ENCODE results near the gene DYNLT1. TPM values are rescaled to one million over a fixed set of nuclear protein-coding genes. Genes with fewer than 3 reads are reported as not detected.

The DYNLT1 gene
- total and polyA plus RNA-seq, 10 of the 15 experiments (the other 5 are each of a cell fraction or from before 2014, with no cell fraction given) = 33.6 to 298 (median 89.2) TPM

DNA sequence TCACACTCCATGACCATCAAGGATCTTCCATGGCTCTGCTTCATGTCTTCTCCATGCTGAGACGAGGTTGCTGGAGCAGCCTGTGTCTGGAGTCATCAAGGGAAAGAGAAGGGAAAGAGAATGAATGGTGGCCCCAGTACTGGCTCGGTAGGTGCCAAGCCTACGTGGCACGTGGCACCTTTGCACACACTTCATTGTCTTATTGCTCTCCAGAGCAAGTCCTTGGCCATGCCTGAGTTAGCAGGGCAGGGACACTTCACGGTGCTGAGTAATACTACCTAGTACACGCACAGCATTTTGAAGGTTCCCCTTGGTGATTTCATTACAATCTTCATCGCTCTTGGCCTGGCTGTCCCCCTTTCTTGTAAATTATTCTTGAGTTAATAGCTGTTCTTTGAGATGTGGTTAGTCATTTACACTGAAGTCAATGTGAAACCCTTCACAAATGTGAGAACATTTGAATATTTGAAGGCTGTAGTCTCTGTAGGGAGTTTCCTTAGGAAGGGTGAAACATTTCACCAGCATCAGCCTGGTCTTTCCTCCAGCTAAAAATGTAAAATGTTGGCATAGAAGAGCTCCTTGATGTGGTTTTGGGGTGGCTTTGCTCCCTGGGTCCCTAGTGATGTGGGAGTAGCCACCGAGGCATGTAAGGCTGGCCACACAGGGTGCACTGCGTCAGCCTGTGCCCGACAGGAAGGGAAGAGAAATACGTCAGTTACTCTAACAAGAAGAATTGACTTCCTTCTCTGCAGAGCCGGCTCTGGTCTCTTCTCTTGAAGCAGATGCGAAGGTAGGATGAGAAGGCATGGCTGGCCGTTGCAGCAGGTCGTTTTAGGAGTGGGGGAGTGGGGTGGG is 5.0 kb upstream of the DYNLT1 start, which contains the start of gene SYTL3 (continued):
- no peak for TF ChIP-seq HCFC1 (IDR thresholded peaks at IDR 0.05; ENCODE audit: low read length)
- peak; percentile 86 for TF ChIP-seq MEF2B (IDR thresholded peaks at IDR 0.05; ENCODE audit: partially characterized antibody, poor library complexity, severe bottlenecking)
- no peak for TF ChIP-seq MYB (IDR thresholded peaks at IDR 0.05; ENCODE audit: borderline replicate concordance, low read depth, low read length)
- no peak for TF ChIP-seq ZZZ3 (IDR thresholded peaks at IDR 0.05; ENCODE audit: control insufficient read depth, insufficient read length, low read depth)
- peak; percentile 23 for TF ChIP-seq MYC (IDR thresholded peaks at IDR 0.05; ENCODE audit: insufficient read depth, insufficient read length, insufficient replicate concordance, low read length, severe bottlenecking)
- TF ChIP-seq TCF3 (IDR thresholded peaks at IDR 0.05; ENCODE audit: borderline replicate concordance, insufficient read depth, low read depth, low read length) = no peak; the same call in 1 of the 2 replicates
- peak; percentile 60; the same call in 1 of the 2 replicates for TF ChIP-seq SPI1 (IDR thresholded peaks at IDR 0.05; ENCODE audit: borderline replicate concordance, insufficient read depth, low read depth, low read length)
- TF ChIP-seq SMAD1 (IDR thresholded peaks at IDR 0.05; ENCODE audit: low read depth, partially characterized antibody) = peak; percentile 15
- TF ChIP-seq NFIC (IDR thresholded peaks at IDR 0.05; ENCODE audit: low read depth, low read length) = peak; percentile 96

DNA sequence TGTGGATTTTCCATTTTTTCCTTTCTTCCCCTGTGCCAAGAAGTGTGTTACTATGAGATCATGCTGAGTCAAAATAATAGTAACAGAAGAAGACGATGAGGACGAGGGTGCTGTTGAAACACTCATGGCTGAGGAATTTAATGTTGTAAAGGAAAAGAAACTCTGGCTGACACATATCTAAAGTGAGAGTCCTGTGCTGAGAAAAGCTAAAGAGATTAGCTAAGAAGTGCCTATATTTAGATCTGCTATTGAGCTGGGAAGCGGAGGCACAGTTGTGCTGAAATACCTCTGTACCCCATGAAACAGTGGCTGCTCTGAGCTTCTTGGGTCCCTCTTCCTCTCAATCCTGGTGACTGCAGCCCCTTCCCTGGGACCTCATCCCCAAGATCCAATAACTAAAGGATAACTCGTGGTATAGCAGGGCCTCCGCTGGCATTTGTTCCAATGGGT is 4.2 kb upstream of the DYNLT1 start:
- RAD21 ChIA-PET (ENCODE audit: unreplicated experiment) = interaction anchor here (1.0 to 3.3 kb wide), 10 partner anchors 11 to 221 kb away, joined by 3 to 19 read pairs (median 3); no protein-coding TSS in a partner anchor
- POLR2A ChIA-PET = interaction anchor here (0.7 to 3.1 kb wide), 5 partner anchors 18 to 288 kb away, joined by 3 to 13 read pairs (median 3); no protein-coding TSS in a partner anchor
- intact Hi-C loops (cut with micrococcal nuclease; ENCODE audit: unreplicated experiment) (loop anchor here (2.0 to 5.0 kb wide), 3 partner anchors 44 to 220 kb away; partner anchors contain the start of gene EZR), in situ Hi-C loops (cut with MboI) (no loop called here)
- Histone ChIP-seq H3K27ac (ENCODE audit: control insufficient read depth, insufficient read depth) (peak overlapping the region; percentile 76), H3K79me2 (ENCODE audit: control insufficient read depth, insufficient read depth, low read length) (peaks cover 8% of the 10 kb centered on the region), H3K4me1 (ENCODE audit: control insufficient read depth, insufficient read depth, low read length) (peaks cover 35% of the 10 kb centered on the region), H4K20me1 (ENCODE audit: control insufficient read depth, insufficient read depth) (no peaks in the 10 kb centered on the region), H2AFZ (ENCODE audit: control insufficient read depth, low read depth, low read length) (no peak overlapping the region), H3K36me3 (ENCODE audit: control insufficient read depth in 2 of 2, insufficient read depth in 2 of 2, low read length in 1 of 2) (no peaks in the 10 kb centered on the region), H3K4me3 (peak overlapping the region; percentile 45; the same call in 1 of the 2 replicates), H3K9ac (ENCODE audit: control insufficient read depth, insufficient read depth, low read length) (peak overlapping the region; percentile 62), H3K9me3 (replicated peaks; ENCODE audit: control insufficient read depth, insufficient read depth, low read length) (no peaks in the 10 kb centered on the region), H3K4me2 (ENCODE audit: control insufficient read depth, insufficient read depth) (peak overlapping the region; percentile 58), H3K27me3 (replicated peaks in 1 of 2; ENCODE audit: control insufficient read depth in 2 of 2, insufficient read depth in 2 of 2, low read length in 1 of 2) (no peaks in the 10 kb centered on the region)
- FAIRE-seq = peak; percentile 89
- SMC1A ChIA-PET (ENCODE audit: uncharacterized antibody, unreplicated experiment) = interaction anchor here (1.0 to 3.9 kb wide), 14 partner anchors 9 to 435 kb away, joined by 3 to 27 read pairs (median 8); no protein-coding TSS in a partner anchor
- ATAC-seq = peak; percentile 44
- WGBS (ENCODE audit: insufficient coverage, insufficient replicate concordance, low lambda C conversion rate, missing lambda C conversion rate) = 2% methylated on average over 5 of the region's 5 CpGs
- BruUV-seq (replicated peaks) = no TSS peak
- CTCF ChIA-PET = interaction anchor here (0.5 to 10.4 kb wide), 10 partner anchors 11 to 435 kb away, joined by 3 to 72 read pairs (median 5); partner anchors contain the start of gene RSPH3
- DNase-seq (ENCODE audit: low read depth, low spot score) = peak; percentile 83
- TF ChIP-seq JUNB (IDR thresholded peaks at IDR 0.05) (peak; percentile 99), JUND (IDR thresholded peaks at IDR 0.05; ENCODE audit: low read depth, low read length) (peak; percentile 91), IRF4 (IDR thresholded peaks at IDR 0.05; ENCODE audit: low read depth, low read length) (peak; percentile 99), BHLHE40 (IDR thresholded peaks at IDR 0.05; ENCODE audit: borderline replicate concordance in 1 of 2, low read depth in 2 of 2, low read length in 1 of 2) (peak; percentile 87 to 92), PAX5 (IDR thresholded peaks at IDR 0.05; ENCODE audit: borderline replicate concordance, low read depth, low read length) (peak; percentile 70; the same call in 1 of the 2 replicates)
- TF ChIP-seq, protein P1, sequence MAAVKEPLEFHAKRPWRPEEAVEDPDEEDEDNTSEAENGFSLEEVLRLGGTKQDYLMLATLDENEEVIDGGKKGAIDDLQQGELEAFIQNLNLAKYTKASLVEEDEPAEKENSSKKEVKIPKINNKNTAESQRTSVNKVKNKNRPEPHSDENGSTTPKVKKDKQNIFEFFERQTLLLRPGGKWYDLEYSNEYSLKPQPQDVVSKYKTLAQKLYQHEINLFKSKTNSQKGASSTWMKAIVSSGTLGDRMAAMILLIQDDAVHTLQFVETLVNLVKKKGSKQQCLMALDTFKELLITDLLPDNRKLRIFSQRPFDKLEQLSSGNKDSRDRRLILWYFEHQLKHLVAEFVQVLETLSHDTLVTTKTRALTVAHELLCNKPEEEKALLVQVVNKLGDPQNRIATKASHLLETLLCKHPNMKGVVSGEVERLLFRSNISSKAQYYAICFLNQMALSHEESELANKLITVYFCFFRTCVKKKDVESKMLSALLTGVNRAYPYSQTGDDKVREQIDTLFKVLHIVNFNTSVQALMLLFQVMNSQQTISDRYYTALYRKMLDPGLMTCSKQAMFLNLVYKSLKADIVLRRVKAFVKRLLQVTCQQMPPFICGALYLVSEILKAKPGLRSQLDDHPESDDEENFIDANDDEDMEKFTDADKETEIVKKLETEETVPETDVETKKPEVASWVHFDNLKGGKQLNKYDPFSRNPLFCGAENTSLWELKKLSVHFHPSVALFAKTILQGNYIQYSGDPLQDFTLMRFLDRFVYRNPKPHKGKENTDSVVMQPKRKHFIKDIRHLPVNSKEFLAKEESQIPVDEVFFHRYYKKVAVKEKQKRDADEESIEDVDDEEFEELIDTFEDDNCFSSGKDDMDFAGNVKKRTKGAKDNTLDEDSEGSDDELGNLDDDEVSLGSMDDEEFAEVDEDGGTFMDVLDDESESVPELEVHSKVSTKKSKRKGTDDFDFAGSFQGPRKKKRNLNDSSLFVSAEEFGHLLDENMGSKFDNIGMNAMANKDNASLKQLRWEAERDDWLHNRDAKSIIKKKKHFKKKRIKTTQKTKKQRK (IDR thresholded peaks at IDR 0.05; ENCODE audit: low read depth, low read length) = no peak

All from GM12878 (cell line).